Erythroblast (primary cell): ENCODE results near the gene GAS6.

Experiments used
- GATA1 ChIP-seq: IDR thresholded peaks from 2 replicates; pipeline ENCODE4 v1.6.1; 2011; ENCODE audit warnings: low read depth, mild to moderate bottlenecking, control low read depth, low read length, moderate library complexity
- POLR2A ChIP-seq: IDR thresholded peaks from 2 replicates; pipeline ENCODE4 v1.6.1; 2011; ENCODE audit warnings: mild to moderate bottlenecking, low read length

DNA sequence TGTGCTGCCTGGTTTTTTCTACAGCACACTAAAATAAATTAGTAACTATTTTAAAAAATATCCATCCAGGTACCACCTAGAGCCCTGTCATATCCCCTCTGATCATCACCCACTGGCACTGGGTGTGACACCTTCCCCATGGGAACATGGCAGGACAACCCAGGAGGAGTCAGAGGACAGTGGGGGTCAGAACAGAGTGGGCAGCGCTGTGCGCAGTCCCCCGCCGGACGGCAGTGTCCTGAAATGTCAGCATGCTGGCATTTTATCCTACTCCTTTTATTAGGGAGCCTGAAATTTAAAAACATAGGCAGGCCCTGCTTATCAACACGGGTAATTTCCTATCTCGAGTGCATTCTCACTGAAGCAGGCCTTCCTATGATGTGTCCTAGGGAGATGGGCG is 42.1 kb upstream of the GAS6 start:
- TF ChIP-seq POLR2A, result no peak
- TF ChIP-seq GATA1, result no peak
